Karpas-422 (cell line): ENCODE data around the gene IL6R. TPM values are rescaled to one million over a fixed set of nuclear protein-coding genes. Genes with fewer than 3 reads are reported as not detected.

Experiments
- DNase-seq: peaks from one replicate; pipeline ENCODE4 v3.0.0-alpha.2; 2015
- H2AFZ ChIP-seq: fragments of 200-600 bp; sonication (generic); 2 replicates; pipeline ENCODE4 v1.6.1; 2014; ENCODE audit warnings: antibody characterized with exemption, low read length, mixed read lengths
- H3K27ac ChIP-seq: fragments of 200-600 bp; sonication (generic); 2 replicates; pipeline ENCODE4 v1.5.1; 2014; ENCODE audit warnings: mild to moderate bottlenecking, low read length, moderate library complexity
- H3K27me3 ChIP-seq: fragments of 200-600 bp; sonication (generic); 2 replicates; pipeline ENCODE4 v1.6.1; 2014; ENCODE audit warnings: low read length, mixed read lengths
- H3K36me3 ChIP-seq: fragments of 200-600 bp; sonication (generic); 2 replicates; pipeline ENCODE4 v1.6.1; 2014; ENCODE audit warnings: low read length, mixed read lengths; ENCODE audit not compliant: insufficient read depth
- H3K4me1 ChIP-seq: fragments of 200-600 bp; sonication (generic); 2 replicates; pipeline ENCODE4 v1.6.1; 2014; ENCODE audit warnings: mild to moderate bottlenecking, low read length, mixed read lengths
- H3K4me2 ChIP-seq: fragments of 200-600 bp; sonication (generic); 2 replicates; pipeline ENCODE4 v1.6.1; 2014; ENCODE audit warnings: low read length, low read depth, mild to moderate bottlenecking; ENCODE audit not compliant: poor library complexity, severe bottlenecking
- H3K4me3 ChIP-seq: fragments of 200-600 bp; sonication (generic); 2 replicates; pipeline ENCODE4 v1.5.1; 2014; ENCODE audit warnings: mild to moderate bottlenecking, antibody characterized with exemption, low read length, mixed read lengths
- H3K79me2 ChIP-seq: fragments of 200-600 bp; sonication (generic); 2 replicates; pipeline ENCODE4 v1.6.1; 2014; ENCODE audit warnings: mild to moderate bottlenecking, low read length, mixed read lengths
- H3K9ac ChIP-seq: fragments of 200-600 bp; sonication (generic); 2 replicates; pipeline ENCODE4 v1.6.0; 2014; ENCODE audit warnings: low read length
- H3K9me2 ChIP-seq: fragments of 200-600 bp; sonication (generic), shearing (Covaris generic); replicated peaks from 2 replicates; pipeline ENCODE4 v1.6.0; 2014; ENCODE audit warnings: mild to moderate bottlenecking, low read length, moderate library complexity; ENCODE audit not compliant: insufficient read depth
- H3K9me3 ChIP-seq: fragments of 300-700, 200-600 bp; sonication (generic); 2 replicates; pipeline ENCODE4 v1.6.1; 2014; ENCODE audit warnings: low read length, mixed read lengths
- H4K20me1 ChIP-seq: fragments of 200-600 bp; sonication (generic); 2 replicates; pipeline ENCODE4 v1.6.1; 2014; ENCODE audit warnings: mild to moderate bottlenecking, antibody characterized with exemption, low read length, low read depth; ENCODE audit not compliant: insufficient read depth
- total RNA-seq: library from RNA; depleted of rRNA; stranded (reverse); fragments of >200 nt; shearing (Covaris generic); gene quantifications from 2 replicates; pipeline ENCODE4 v1.2.3, GENCODE V29; 2014; ENCODE audit warnings: low replicate concordance

Gene IL6R
- total RNA-seq, 1 experiment from 2014 or later, result not detected

- no peak overlapping the region for H3K4me2 ChIP-seq
- no peak for DNase-seq
- H3K4me1 ChIP-seq, result peaks cover 30% of the 10 kb centered on the region
- no peaks in the 10 kb centered on the region for H3K9me2 ChIP-seq
- no peaks in the 10 kb centered on the region for H4K20me1 ChIP-seq
- H2AFZ ChIP-seq, result no peak overlapping the region
- no peaks in the 10 kb centered on the region for H3K9me3 ChIP-seq
- H3K36me3 ChIP-seq, result no peaks in the 10 kb centered on the region
- no peak overlapping the region for H3K9ac ChIP-seq
- H3K27ac ChIP-seq, result no peak overlapping the region
- no peak overlapping the region for H3K4me3 ChIP-seq
- H3K79me2 ChIP-seq, result no peaks in the 10 kb centered on the region
- peaks cover 3% of the 10 kb centered on the region; the same call in 1 of the 2 replicates for H3K27me3 ChIP-seq
Measured at GRCh38 chr1:154492115-154492514, 87.0 kb downstream of the IL6R start.

- Histone ChIP-seq H3K36me3 (no peaks in the 10 kb centered on the region), H3K9ac (no peak overlapping the region), H3K27ac (no peak overlapping the region), H3K9me2 (no peaks in the 10 kb centered on the region), H3K4me1 (peaks cover 32% of the 10 kb centered on the region), H2AFZ (peak overlapping the region; percentile 70; the same call in 1 of the 2 replicates), H3K4me2 (peak overlapping the region; percentile 13), H3K4me3 (no peak overlapping the region), H4K20me1 (no peaks in the 10 kb centered on the region), H3K9me3 (no peaks in the 10 kb centered on the region), H3K79me2 (no peaks in the 10 kb centered on the region), H3K27me3 (peaks cover 3% of the 10 kb centered on the region; the same call in 1 of the 2 replicates)
- DNase-seq, result peak; percentile 62
Measured at GRCh38 chr1:154493276-154493675, 88.1 kb downstream of the IL6R start.

- no peak for DNase-seq
- H3K9me2 ChIP-seq, result no peaks in the 10 kb centered on the region
- H2AFZ ChIP-seq, result no peak overlapping the region
- H3K4me2 ChIP-seq, result no peak overlapping the region
- no peaks in the 10 kb centered on the region for H3K36me3 ChIP-seq
- peaks cover 3% of the 10 kb centered on the region; the same call in 1 of the 2 replicates for H3K27me3 ChIP-seq
- no peaks in the 10 kb centered on the region for H3K79me2 ChIP-seq
- no peak overlapping the region for H3K9ac ChIP-seq
- H3K4me1 ChIP-seq, result peaks cover 29% of the 10 kb centered on the region
- H3K27ac ChIP-seq, result no peak overlapping the region
- H3K4me3 ChIP-seq, result no peak overlapping the region
- no peaks in the 10 kb centered on the region for H3K9me3 ChIP-seq
- H4K20me1 ChIP-seq, result no peaks in the 10 kb centered on the region
Measured at GRCh38 chr1:154495496-154496273, 90.5 kb downstream of the IL6R start.

DNA sequence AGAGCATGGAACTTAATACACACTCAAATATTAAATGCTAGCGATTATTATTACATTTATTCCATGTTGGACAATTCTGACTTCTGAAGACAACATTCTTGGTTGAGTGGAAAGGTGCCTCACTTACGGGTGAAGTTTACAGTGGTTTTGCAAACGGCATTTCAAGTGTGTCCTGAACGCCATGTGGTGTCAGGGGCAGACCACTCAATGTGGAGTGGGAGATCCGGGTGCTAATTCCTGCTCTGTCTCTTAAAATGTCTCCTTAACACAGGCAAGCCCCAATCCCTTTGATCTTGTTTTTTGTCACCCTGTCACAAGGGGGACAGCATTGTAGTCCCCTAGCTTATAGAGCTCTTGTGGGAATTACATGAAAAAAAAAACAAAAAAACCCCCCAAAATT is 91.2 kb downstream of the IL6R start:
- H3K36me3 ChIP-seq, result no peaks in the 10 kb centered on the region
- H3K9me2 ChIP-seq, result no peaks in the 10 kb centered on the region
- peaks cover 3% of the 10 kb centered on the region; the same call in 1 of the 2 replicates for H3K27me3 ChIP-seq
- no peaks in the 10 kb centered on the region for H3K9me3 ChIP-seq
- no peak overlapping the region for H3K27ac ChIP-seq
- H3K9ac ChIP-seq, result no peak overlapping the region
- H3K4me1 ChIP-seq, result peaks cover 27% of the 10 kb centered on the region
- H3K4me2 ChIP-seq, result no peak overlapping the region
- H4K20me1 ChIP-seq, result no peaks in the 10 kb centered on the region
- DNase-seq, result no peak
- no peak overlapping the region for H2AFZ ChIP-seq
- H3K4me3 ChIP-seq, result no peak overlapping the region
- no peaks in the 10 kb centered on the region for H3K79me2 ChIP-seq

DNA sequence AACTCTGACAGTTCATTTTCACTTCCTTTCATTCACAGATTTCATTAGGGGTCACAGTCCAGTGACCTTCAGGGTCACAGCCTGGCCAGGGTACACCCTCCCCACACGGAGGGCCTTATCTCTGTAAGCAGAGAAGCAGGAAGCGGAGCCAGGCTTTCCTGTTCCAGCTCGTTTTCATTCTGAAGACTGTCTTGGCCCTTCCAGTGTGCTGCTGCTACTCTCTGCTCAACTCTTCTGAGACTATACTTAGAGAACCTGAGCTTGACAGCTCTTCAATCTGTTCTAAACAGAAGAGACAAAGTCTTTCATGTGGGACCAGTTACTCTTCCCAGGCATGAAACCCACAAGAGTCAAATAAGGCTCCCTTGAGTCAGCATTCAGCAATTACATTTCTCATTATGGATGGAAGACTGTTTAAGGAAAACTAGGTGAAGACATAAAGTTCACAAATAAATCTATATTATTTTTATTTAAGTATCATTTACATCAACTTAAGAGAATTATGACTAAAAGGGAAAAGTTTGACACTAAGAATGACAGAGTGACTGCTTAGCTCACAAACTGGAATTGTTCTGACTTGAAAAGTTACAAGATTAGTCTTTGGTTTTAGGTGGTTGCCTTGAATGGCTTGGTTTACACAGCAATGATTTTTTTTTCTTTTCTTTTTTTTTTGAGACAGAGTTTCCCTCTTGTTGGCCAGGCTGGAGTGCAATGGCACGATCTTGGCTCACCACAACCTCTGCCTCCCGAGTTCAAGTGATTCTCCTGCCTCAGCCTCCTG is 92.1 kb downstream of the IL6R start:
- Histone ChIP-seq H3K4me1 (peaks cover 27% of the 10 kb centered on the region), H3K9me2 (no peaks in the 10 kb centered on the region), H3K27me3 (peaks cover 3% of the 10 kb centered on the region; the same call in 1 of the 2 replicates), H3K4me2 (no peak overlapping the region), H3K79me2 (no peaks in the 10 kb centered on the region), H3K36me3 (no peaks in the 10 kb centered on the region), H3K9ac (no peak overlapping the region), H2AFZ (no peak overlapping the region), H3K4me3 (no peak overlapping the region), H3K9me3 (no peaks in the 10 kb centered on the region), H3K27ac (no peak overlapping the region), H4K20me1 (no peaks in the 10 kb centered on the region)
- DNase-seq, result no peak

DNA sequence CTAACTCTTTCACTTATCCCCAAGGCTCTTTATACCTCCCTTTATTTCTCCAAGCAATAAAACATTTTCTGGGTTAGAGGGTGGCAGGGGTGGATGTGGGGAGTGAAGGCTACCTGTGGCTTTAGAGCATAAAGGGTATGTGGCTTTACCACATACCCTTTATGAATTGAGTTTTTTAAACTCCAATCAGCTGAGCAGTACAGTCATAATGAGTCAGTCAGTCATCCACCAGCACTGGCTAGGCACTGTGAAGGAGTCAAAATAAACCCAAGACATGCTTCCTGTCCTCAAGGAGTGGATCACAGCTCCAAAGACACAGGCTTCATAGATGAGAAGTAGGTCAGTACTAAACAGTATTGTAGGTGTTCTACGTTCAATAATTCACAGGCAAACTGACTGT is 94.3 kb downstream of the IL6R start:
- no peaks in the 10 kb centered on the region for H4K20me1 ChIP-seq
- H3K4me1 ChIP-seq, result peaks cover 11% of the 10 kb centered on the region
- peaks cover 3% of the 10 kb centered on the region; the same call in 1 of the 2 replicates for H3K27me3 ChIP-seq
- no peak overlapping the region for H3K27ac ChIP-seq
- H3K4me3 ChIP-seq, result no peak overlapping the region
- H3K4me2 ChIP-seq, result no peak overlapping the region
- H3K79me2 ChIP-seq, result no peaks in the 10 kb centered on the region
- no peak for DNase-seq
- H3K36me3 ChIP-seq, result no peaks in the 10 kb centered on the region
- no peaks in the 10 kb centered on the region for H3K9me3 ChIP-seq
- H3K9ac ChIP-seq, result no peak overlapping the region
- no peak overlapping the region for H2AFZ ChIP-seq
- H3K9me2 ChIP-seq, result no peaks in the 10 kb centered on the region

DNA sequence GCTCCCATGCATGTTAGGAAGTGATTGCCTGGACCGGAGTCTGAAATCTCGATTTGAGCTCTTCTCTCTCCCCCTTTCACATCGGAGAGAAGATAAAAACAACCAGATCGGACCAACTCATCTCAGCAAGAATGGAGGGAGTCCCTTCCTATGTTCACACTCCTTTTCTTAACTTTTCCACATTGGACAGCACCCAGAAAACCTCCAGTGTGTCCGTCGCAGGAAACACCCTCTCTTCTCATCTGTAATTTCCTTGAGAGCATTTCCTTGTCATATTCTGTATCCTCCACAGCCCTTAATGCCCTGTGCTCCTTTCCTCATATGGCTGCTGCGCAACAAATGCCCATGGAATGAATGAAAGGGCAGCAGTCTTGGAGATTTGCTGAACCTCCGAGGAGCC is 95.4 kb downstream of the IL6R start:
- H3K36me3 ChIP-seq, result no peaks in the 10 kb centered on the region
- no peak for DNase-seq
- peaks cover 11% of the 10 kb centered on the region for H3K4me1 ChIP-seq
- H3K4me3 ChIP-seq, result no peak overlapping the region
- no peak overlapping the region for H3K4me2 ChIP-seq
- H3K9me2 ChIP-seq, result no peaks in the 10 kb centered on the region
- no peaks in the 10 kb centered on the region for H3K9me3 ChIP-seq
- peaks cover 3% of the 10 kb centered on the region; the same call in 1 of the 2 replicates for H3K27me3 ChIP-seq
- no peak overlapping the region for H3K27ac ChIP-seq
- no peaks in the 10 kb centered on the region for H4K20me1 ChIP-seq
- no peak overlapping the region for H3K9ac ChIP-seq
- no peak overlapping the region for H2AFZ ChIP-seq
- no peaks in the 10 kb centered on the region for H3K79me2 ChIP-seq

GRCh38 chr1:154501423-154502065 is 96.4 kb downstream of the IL6R start:
- Histone ChIP-seq H3K27me3 (no peaks in the 10 kb centered on the region; the same call in 1 of the 2 replicates), H3K4me2 (no peak overlapping the region), H3K4me1 (peaks cover 8% of the 10 kb centered on the region), H3K27ac (no peak overlapping the region), H3K9me2 (no peaks in the 10 kb centered on the region), H3K4me3 (no peak overlapping the region), H3K9ac (no peak overlapping the region), H2AFZ (no peak overlapping the region), H3K79me2 (no peaks in the 10 kb centered on the region), H3K9me3 (no peaks in the 10 kb centered on the region), H3K36me3 (no peaks in the 10 kb centered on the region), H4K20me1 (no peaks in the 10 kb centered on the region)
- DNase-seq, result no peak
